MM.1S (cell line): Measurements from ENCODE around the gene OTOP3.

Experiments used
- EZH2 ChIP-seq: fragments of 300-600 bp; sonication (generic); optimal IDR thresholded peaks from 2 replicates; pipeline ENCODE3; 2017; ENCODE audit warnings: low read depth, mild to moderate bottlenecking, antibody characterized with exemption, low read length, mixed read lengths
- TF ChIP-seq, protein P1 (sequence below): fragments of 300-600 bp; sonication (generic); IDR thresholded peaks from 2 replicates; pipeline ENCODE4 v1.5.1; 2016; ENCODE audit warnings: antibody characterized with exemption, low read length, mixed read lengths

DNA sequence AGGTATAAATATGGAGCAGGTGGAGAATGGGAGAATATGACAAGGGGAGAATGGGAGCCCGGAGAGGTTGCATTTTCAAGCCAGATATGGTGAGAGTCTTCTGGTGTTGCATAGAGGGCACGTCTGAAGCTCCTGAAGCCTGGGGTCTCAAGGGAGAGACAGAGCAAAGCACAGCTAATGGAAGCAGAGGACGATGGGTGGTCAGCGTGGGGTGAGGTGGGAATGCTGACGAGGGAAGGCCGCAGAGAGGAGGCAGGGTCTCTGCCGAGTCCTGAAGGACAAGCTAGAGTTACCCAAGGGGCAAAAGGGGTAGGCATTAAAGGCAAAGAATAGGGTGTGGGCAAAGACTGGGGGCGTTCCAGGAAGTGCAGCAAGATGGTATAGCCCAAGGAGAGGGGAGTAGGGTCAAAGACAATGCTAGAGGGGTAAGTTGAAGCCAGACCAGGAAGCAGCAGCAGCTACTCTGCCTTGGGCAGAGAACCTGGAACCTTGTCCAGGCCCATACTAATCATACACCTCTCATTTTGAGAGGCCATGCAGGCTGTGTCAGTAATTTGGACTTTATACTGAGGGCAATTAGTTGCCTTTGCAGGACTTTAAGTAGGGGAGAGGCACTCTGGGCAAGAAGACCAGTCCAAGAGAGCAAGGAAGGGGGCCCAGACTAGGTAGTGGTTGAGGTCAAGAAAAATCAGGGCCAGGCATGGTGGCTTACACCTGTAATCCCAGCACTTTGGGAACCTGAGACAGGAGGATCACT lies 2.7 kb downstream of the OTOP3 start:
- no peak for TF ChIP-seq EZH2
- TF ChIP-seq, protein P1, sequence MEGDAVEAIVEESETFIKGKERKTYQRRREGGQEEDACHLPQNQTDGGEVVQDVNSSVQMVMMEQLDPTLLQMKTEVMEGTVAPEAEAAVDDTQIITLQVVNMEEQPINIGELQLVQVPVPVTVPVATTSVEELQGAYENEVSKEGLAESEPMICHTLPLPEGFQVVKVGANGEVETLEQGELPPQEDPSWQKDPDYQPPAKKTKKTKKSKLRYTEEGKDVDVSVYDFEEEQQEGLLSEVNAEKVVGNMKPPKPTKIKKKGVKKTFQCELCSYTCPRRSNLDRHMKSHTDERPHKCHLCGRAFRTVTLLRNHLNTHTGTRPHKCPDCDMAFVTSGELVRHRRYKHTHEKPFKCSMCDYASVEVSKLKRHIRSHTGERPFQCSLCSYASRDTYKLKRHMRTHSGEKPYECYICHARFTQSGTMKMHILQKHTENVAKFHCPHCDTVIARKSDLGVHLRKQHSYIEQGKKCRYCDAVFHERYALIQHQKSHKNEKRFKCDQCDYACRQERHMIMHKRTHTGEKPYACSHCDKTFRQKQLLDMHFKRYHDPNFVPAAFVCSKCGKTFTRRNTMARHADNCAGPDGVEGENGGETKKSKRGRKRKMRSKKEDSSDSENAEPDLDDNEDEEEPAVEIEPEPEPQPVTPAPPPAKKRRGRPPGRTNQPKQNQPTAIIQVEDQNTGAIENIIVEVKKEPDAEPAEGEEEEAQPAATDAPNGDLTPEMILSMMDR = no peak
